Heart left ventricle (tissue), 13 donors: ENCODE measurements around the gene MAML3.

Source experiments
- CTCF ChIP-seq, 12 donors: fragments of 200-600 bp; sonication (generic) in 4 of 12; IDR thresholded peaks; one replicate each; pipeline versions ENCODE4 v1.5.0 to v1.8.0; 2018 to 2022; ENCODE audit warnings: antibody characterized with exemption in 12 of 12, mild to moderate bottlenecking in 5 of 12
- POLR2A ChIP-seq, 2 donors: fragments of 450-650 bp; IDR thresholded peaks; one replicate each; pipeline ENCODE4 v1.6.1; 2017; ENCODE audit warnings: antibody characterized with exemption in 2 of 2, mild to moderate bottlenecking in 2 of 2, moderate library complexity in 2 of 2
- donor health status: ischemic (EF 13 %, LVEDD 7.1; RV severe dilation, severe dysfunction).
- donor health status: DM: no; HTN: yes; CAD: no.
- donor health status: DM: no; HTN: no; CAD: no.
- donor health status: ischemic (EF 25% LVEDD 6.9; RV normal size, moderate dysfunction).
- donor health status: ischemic (EF 25% LVEDD 5.7; RV mildly dilated, moderate dysfunction).
- donor health status: ischemic (EF 35%, LVEDD 5.7; RV mildly dilated, moderate dysfunction).
- donor health status: nonischemic (EF 11% LVEDD 7.7; RV severe dilation, severe dysfunction).
- donor health status: DM: yes; HTN: yes; CAD: no.
- donor health status: PGD.
- donor health status: ischemic (EF 29% LVEDD 5.4; RV normal size, mild dysfunction).
- donor health status: nonischemic (EF 23%, LVEDD 6.1; RV moderate dilation, normal function).

GRCh38 chr4:139955600-139955999 is 198.4 kb downstream of the MAML3 start:
- TF ChIP-seq CTCF (IDR thresholded peaks at IDR 0.05) = no peak
- no peak for TF ChIP-seq POLR2A (IDR thresholded peaks at IDR 0.05)
